Heart left ventricle (tissue), 13 donors: ENCODE results near the gene BHLHA9.

Experiments
- CTCF ChIP-seq, 12 donors: fragments of 200-600 bp; sonication (generic) in 4 of 12; IDR thresholded peaks; one replicate each; pipeline versions ENCODE4 v1.5.0 to v1.8.0; 2018 to 2022; ENCODE audit warnings: antibody characterized with exemption in 12 of 12, mild to moderate bottlenecking in 5 of 12
- POLR2A ChIP-seq, 2 donors: fragments of 450-650 bp; IDR thresholded peaks; one replicate each; pipeline ENCODE4 v1.6.1; 2017; ENCODE audit warnings: antibody characterized with exemption in 2 of 2, mild to moderate bottlenecking in 2 of 2, moderate library complexity in 2 of 2
- donor health status: ischemic (EF 13 %, LVEDD 7.1; RV severe dilation, severe dysfunction).
- donor health status: DM: no; HTN: yes; CAD: no.
- donor health status: DM: no; HTN: no; CAD: no.
- donor health status: ischemic (EF 25% LVEDD 6.9; RV normal size, moderate dysfunction).
- donor health status: ischemic (EF 25% LVEDD 5.7; RV mildly dilated, moderate dysfunction).
- donor health status: ischemic (EF 35%, LVEDD 5.7; RV mildly dilated, moderate dysfunction).
- donor health status: nonischemic (EF 11% LVEDD 7.7; RV severe dilation, severe dysfunction).
- donor health status: DM: yes; HTN: yes; CAD: no.
- donor health status: PGD.
- donor health status: ischemic (EF 29% LVEDD 5.4; RV normal size, mild dysfunction).
- donor health status: nonischemic (EF 23%, LVEDD 6.1; RV moderate dilation, normal function).

GRCh38 chr17:1299552-1300370 is 29.5 kb downstream of the BHLHA9 start:
- TF ChIP-seq CTCF (IDR thresholded peaks at IDR 0.05), result no peak
- TF ChIP-seq POLR2A (IDR thresholded peaks at IDR 0.05), result no peak
